ENCODE data around the gene LY6G6F.
A peak's percentile ranks its signal among the peaks of the same experiment; 100 is the strongest.

The LY6G6F gene

GRCh38 chr6:31727034-31727716 lies 20.5 kb downstream of the LY6G6F start:
- no peak for TF ChIP-seq CTCF (IDR thresholded peaks at IDR 0.05; ENCODE audit: low read length, missing control alignments)
- DNase-seq (ENCODE audit: low read depth): no peak
- H3K4me3 ChIP-seq (replicated peaks; ENCODE audit: low read depth, low read length): no peak overlapping the region

DNA sequence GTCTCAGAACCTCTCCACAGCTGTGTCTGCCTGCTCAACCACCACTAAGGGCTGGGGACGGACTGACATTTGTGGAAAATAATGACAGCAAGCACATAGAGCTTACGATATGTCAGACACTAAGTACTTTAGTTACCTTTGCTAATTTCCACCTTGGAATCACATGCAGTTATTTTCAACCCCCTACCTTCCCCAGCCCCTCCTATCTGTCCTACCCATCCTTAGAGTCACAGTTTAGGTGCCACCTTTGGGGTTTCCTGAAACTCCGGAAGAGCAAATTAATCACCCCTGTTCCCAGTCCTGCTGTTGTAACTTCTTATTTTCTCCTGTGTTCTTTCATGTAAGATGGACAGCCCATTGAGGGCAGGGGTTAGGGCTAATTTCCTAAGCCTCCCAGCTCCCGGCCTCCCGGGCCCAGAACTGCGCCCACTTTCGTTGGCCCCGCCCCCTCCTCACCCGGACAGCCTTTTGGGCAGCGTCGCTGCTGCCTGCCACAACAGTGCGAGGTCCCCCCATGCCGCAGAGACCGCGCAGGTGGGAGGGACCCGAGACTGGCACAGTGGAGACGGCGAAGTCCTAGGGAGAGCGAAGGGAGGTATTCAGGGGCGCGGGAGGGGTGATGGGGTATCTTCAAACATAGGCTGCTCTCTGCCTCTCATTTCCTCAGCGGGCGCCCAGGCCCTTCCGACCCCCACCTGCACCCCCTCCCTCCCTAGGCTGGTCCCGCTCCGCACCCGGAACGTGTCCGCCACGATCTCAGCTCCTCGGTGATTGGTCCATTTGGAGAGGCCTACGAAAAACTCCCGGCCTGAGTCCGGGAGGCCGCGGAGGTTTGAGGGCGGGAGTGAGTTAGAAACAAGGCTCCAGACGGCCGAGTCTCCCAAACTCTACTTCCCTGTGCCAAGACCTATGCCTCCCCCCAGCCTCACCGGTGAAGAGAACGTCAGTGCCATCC lies 21.3 kb downstream of the LY6G6F start:
- DNase-seq (ENCODE audit: low read depth): no peak
- H3K4me3 ChIP-seq (replicated peaks; ENCODE audit: low read depth, low read length): peak overlapping the region; percentile 90
- no peak for TF ChIP-seq CTCF (IDR thresholded peaks at IDR 0.05; ENCODE audit: low read length, missing control alignments)

DNA sequence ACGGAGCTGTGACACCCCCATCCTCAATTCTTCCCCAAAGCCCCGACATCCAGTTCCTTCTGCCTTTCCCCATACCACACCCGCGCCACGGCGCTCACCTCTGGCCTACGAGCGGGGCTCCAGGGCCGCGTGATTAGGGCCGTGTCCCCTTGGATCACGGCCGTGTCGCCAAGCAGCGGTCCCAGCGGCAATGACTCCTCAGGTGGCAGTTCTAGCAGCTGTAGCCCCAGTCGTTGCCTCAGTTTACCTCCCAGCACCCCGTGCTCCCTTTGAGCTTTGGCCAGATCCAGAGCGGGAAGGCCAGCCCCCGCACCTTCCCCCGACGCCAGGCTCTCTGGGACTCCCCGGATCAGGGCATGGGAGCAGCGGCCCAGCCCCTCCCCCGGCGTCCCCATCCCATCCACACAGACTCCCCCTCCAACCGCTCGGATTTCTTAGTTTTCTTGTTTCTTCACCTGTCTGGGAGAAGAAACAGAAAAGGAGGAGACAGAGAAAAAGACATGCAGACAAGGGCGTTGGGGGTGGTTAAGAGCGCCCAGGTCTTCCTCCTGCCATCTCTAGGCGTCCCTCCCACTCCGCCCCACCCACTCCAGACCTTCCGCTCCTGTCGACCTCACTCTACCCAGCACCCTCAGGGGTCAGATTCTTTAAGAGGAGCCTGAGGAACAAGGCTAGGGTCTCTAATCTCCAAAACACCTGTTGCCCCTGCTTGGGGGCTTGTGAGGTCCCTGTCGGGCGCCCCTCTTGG lies 22.3 kb downstream of the LY6G6F start, which contains the start of gene DDAH2:
Gene DDAH2, minus strand, starts transcription at position 533 of the 748 bp plus-strand sequence. Its CDS starts 138 bp downstream, at position 395.
- DNase-seq (ENCODE audit: low read depth): no peak
- peak; percentile 31 for TF ChIP-seq CTCF (IDR thresholded peaks at IDR 0.05; ENCODE audit: low read length, missing control alignments)
- peak within 1 kb of the TSS; percentile 90 for H3K4me3 ChIP-seq (replicated peaks; ENCODE audit: low read depth, low read length)

DNA sequence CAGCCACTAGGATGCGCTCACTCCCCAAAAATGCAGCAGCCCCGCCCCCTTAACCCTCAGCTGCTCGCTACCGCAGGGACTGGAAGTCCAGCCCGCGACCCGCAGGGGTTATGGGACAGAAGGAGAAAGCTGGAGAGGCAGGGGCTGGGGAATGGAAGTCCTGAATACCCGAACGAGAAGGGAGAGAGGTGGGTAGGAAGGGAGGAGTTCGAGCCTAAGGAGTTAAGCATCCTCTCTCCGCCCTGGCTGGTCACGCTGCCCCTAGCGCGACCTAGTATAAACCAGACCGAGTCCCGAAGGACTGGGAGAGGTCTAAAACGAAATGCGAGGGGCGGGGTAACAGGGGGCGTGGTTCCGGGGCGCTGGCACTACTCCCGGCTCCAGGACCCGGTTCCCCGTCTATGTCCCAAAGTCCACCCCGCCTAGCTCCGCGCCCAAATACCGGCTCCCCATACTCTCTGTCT lies 22.9 kb downstream of the LY6G6F start:
- TF ChIP-seq CTCF (IDR thresholded peaks at IDR 0.05; ENCODE audit: low read length, missing control alignments): no peak
- peak; percentile 89 for DNase-seq (ENCODE audit: low read depth)
- H3K4me3 ChIP-seq (replicated peaks; ENCODE audit: low read depth, low read length): peak overlapping the region; percentile 90

- peak overlapping the region; percentile 90 for H3K4me3 ChIP-seq (replicated peaks; ENCODE audit: low read depth, low read length)
- no peak for TF ChIP-seq CTCF (IDR thresholded peaks at IDR 0.05; ENCODE audit: low read length, missing control alignments)
- DNase-seq (ENCODE audit: low read depth): peak; percentile 89
These were observed 23.4 kb downstream of the LY6G6F start for GRCh38 chr6:31729979-31730630.

GRCh38 chr6:31730631-31731086 lies 24.0 kb downstream of the LY6G6F start:
- no peak for TF ChIP-seq CTCF (IDR thresholded peaks at IDR 0.05; ENCODE audit: low read length, missing control alignments)
- DNase-seq (ENCODE audit: low read depth): no peak
- H3K4me3 ChIP-seq (replicated peaks; ENCODE audit: low read depth, low read length): peak overlapping the region; percentile 90
